HG03571 (cell line): ENCODE measurements around the gene FBXO10.
"Not testable (repeated sequence)": the region's sequence is repeated elsewhere in the genome, so short reads cannot be mapped to it uniquely, and the experiment has no call there.

Experiments used
- ATAC-seq: cut with Tn5 transposase; IDR thresholded peaks from one replicate; pipeline ENCODE4 v1.9.1; 2021; ENCODE audit not compliant: unreplicated experiment

The FBXO10 gene

DNA sequence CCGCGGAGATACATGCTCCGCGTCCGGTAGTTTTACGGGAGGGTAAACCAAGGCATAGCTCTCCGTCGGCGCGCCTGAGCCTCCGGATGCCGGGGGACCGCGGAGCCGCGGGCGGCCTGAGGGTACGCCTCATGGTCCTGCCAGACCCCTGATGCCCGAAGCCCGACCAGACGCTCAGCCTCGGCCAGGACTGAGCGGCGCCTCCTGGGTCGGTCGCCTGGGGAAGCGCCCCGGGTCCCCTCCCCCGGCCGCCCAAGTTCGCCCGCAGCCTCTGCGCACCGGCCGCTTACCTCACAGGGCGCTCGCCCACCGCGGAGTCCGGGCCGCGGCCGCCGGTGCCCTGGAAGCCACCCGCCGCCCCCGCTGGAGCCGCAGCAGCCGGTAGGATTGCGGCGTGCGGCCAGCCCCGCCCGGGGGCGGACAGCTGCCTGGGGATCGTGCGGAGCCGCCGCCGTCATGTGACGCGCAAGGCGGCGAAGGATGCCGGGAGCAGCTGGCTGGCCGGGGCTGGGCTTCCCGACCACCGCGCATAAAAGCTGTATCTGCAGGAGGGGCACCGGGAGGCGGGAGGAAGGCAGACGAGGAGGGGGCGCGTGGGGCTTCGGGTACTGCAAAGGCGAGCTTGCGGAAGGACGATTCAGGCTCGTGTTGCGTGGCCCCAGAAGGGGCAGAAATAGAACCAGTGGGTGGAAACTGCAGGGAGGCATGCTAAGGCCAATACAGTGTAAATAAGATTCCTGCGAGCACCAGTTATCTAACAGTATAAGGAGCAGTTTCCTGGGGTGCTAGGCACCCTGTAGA, at the start of gene FBXO10:
Gene FBXO10 (minus strand): TSS at position 460 of the 801 bp plus-strand sequence. CDS start 34,612 bp downstream, outside the sequence.
- ATAC-seq: peak; percentile 67

DNA sequence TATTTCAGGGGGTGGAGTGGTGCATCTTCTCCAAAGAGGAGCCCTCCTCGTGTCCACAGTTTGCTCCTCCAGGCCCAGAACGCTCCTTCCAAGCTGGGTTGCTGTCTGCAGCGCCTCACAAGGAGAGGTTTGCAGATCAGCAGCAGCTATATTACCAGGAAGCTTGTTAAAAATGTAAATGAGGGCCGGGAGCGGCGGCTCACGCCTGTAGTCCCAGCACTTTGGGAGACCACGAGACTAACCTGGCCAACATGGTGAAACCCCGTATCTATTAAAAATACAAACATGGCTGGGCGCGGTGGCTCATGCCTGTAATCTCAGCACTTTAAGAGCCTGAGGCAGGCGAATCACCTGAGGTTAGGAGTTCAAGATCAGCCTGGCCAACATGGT, 49.6 kb upstream of the FBXO10 start:
- no peak for ATAC-seq

DNA sequence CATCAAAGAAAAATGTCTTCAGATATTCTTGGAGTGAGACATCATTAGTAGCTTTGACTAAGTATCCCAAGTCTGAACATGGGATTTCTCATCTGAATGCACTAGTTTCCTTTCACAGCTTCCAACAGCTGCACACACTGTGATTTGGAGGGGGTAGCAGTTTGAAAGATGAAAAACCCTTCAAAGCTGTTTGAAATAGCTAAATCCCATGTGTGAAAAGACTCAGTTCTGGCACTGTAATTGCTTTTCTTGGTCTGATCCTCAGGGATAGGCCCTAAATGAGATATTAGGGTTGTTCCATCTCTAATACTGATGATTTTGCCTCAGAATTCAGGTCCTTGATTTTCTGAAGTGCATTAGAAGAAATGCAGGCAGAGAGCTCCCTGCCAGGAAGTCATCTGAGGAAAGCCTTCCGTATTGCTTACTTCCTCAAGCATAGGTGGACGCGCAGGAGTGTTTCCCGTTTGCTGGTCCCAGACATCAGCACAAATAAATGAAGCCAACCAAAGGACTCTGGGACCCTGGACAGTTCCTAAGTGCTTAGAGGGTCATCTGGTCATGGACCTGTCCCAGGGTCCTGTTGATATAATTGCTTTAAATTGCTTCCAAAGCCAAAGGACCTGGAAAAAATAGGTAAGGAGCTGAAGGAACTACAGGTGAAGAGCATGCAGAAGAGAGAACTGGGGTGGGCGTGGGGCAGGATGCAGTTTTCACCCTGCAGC, 49.0 kb upstream of the FBXO10 start:
- ATAC-seq: no peak

GRCh38 chr9:37624073-37624472, 47.9 kb upstream of the FBXO10 start:
- ATAC-seq: no peak

DNA sequence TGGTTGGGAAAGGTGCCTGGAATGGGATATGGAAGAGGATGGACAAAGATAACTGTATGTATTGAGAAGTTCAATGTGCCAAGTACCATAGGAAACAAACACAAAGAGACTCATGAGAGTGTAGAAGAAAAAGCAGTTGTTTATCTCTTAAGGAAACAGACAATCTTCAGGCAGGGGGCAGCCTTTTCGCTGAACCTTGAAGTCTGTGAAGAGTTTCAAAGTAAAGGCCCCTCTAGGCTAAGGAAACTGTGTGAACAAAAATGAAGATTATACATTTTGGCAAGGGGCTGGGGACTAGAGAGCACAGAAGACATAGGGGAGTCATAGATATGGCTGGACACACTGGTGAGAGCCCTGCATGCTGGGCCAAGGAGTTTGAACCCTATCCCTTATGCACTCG, 47.1 kb upstream of the FBXO10 start:
- ATAC-seq: no peak

- ATAC-seq: no peak
Observed at GRCh38 chr9:37622462-37622861, 46.3 kb upstream of the FBXO10 start.

DNA sequence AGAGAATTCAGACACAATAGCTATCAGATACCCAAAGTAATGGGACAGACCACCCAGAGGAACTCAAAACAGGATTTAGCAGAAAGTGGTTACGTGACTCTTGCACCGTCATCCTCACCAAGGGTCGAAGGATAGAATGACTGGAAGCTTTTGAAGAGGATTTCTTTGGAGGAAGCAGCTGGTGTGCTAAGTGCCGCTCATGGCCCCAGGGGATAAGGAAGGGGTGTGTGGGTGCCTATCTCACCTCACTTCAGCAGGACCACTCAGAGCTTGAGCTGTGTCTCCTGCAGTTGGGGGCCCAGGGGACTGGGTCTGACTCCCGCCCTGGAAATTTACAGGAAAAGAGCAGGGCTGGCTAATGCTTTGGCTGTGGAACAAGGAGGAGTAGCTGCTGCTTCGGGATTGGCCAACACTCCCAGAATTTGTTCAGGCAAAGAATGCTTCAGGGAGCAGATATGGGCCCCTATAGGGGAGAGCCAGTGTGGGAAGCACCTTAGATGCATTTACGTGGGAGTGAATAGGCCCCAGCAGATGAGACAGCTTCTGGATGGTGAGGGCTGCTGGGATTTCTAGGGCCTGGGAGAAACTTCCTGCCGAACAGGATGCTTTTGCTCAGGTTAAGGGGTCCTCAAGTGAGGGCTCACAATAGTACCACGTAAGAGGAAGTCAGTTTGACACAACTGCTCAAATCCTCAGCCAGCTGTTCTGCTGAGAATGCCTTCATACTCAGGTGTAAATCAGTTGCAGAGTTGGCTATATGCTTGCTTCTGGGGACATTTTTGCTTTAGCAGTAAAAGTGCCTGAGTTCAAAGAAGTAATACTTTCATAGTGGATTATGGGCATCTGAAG, 45.3 kb upstream of the FBXO10 start:
- ATAC-seq: no peak

GRCh38 chr9:37620396-37620795, 44.2 kb upstream of the FBXO10 start:
- ATAC-seq: no peak

DNA sequence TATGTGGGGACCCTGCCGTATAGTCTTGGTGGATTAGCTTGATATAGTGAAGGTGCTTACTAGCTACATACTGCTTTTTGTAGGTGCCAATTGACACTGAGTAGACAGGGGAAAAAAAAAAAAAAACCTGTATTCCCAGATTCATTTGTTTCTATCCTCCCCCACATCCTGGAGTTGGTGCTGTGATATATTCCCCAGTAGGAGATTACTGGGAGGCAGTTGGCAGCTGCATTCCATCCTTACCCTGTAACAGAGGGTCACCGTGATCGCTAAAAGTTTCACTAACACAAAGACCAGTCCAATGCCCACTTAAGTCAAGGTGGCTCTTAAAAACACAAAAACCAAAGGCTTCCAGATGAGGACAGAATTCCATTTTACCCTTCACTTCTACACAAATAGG, 43.6 kb upstream of the FBXO10 start:
- ATAC-seq: no peak

DNA sequence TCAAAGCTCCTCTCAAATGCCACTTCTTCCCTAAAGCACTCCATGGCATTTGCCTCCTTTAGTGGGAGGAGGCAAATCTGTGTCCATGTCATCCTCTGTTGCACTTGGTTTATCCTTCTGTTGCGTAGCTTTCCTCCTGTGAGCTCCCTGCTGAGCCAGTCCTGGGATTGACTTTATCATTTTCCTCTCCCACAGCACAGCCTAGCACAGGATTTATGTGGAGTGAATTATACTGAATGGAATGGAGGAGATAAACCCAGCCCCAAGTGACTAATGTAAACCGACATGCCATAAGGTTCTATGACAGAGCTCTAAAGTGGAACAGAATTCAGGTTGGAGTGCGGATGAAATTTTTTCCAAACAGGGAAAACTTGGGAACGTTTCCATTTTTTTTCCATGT, 42.6 kb upstream of the FBXO10 start:
- no peak for ATAC-seq

DNA sequence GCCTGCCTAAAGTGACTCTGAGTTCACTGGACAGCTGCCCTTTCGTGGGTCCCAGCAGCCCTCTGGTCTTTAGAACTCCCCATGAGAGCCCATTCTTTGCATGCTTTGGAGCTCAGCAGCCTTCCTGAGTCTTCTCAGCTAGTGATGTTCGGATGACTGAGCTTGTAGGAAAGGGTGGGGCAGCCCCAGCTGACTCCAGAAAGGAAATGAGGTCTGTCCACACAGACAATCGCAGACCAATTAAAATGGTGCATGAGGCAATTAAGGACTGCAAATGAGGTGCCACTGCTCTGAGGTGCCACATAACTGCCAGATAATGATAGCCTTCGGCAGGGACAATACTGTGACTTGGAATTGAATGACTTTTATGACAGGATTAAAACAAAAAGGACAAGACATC, 41.7 kb upstream of the FBXO10 start:
- no peak for ATAC-seq

DNA sequence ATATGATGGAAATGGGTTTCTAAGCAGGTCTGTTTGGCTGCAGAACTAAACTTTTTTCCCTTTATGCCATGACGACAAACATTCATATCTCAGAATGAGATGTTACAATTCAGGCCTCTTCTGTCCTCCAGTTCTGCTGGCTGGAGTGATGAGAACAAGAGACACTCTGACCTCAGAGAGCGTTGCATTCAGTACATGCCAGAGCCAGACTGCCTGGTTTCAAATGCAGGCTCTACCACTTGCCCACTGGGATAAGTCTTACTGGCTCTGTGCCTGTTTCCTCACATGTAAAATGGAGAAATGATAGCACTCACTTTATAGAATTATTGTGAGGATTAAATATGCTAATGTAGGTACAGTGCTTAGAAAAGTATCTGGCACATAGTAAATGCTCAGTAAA, 41.0 kb upstream of the FBXO10 start:
- no peak for ATAC-seq

DNA sequence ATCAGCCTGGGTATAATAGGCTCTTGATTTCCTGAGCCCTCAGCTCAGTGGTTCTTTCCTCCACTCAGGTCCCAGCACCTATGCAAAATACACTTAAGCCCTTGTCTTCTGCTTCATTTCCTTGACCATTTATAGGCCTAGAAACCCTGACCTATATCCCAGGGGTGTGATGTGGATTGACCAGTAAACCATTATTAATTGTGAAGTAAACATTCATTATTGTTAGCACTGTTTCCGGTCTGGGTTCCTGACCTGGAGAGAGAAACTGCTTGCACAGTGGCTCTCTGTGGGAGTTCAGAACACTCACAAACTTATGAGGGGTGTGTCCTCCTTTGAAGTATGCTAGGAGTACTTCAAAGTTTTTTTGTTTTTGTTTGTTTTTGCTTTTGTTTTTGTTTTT, 35.8 kb upstream of the FBXO10 start:
- ATAC-seq: no peak

- ATAC-seq: no peak
Observed at GRCh38 chr9:37611014-37611413, 34.8 kb upstream of the FBXO10 start.

DNA sequence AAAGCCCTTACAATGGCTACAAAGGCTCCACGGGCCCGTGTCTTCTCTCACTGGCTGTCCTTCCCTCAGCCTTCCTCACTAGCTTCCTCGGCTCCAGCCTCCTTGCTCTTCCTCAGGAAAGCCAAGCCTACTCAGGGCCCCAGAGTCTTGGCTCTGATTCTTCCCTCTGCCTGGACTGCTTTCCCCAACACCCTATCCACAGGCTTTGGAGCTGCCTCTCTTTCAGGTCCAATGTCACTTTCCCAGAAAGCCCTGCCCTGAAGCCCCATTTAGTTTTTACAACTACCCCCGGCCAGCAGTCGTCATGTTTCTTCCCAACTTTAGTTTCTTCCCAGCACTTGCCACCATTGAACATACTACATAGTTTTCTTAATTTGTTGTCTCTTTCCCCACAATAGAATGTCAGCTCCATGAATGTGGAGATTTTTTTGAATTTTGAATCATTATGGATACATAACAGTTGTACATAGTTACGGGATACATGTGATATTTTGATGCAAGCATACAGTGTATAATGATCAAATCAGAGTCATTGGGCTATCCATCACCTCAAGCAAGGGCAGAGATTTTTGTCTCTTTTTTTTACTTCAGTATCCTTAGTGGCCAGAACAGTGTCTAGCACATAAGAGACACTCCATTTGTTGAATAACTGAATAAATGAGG, 33.7 kb upstream of the FBXO10 start:
- ATAC-seq: no peak

DNA sequence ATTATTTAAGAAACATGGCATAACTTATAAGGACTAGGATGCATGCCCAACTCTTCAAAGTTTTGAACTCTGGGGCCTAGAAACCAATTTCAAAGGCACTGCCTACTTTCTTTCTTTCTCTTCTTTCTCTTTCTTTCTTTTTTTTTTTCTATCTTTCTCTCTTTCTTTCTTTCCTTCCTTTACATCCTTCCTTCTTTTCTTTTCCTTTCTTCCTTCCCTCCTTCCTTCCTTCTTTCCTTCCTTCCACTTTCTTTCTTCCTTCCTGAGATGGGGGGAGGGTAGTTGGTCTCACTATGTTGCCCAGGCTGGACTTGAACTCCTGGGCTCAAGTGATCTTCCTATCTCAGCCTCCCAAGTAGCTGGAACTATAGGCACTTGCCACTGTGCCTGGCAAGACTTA, 32.1 kb upstream of the FBXO10 start:
- no peak for ATAC-seq

DNA sequence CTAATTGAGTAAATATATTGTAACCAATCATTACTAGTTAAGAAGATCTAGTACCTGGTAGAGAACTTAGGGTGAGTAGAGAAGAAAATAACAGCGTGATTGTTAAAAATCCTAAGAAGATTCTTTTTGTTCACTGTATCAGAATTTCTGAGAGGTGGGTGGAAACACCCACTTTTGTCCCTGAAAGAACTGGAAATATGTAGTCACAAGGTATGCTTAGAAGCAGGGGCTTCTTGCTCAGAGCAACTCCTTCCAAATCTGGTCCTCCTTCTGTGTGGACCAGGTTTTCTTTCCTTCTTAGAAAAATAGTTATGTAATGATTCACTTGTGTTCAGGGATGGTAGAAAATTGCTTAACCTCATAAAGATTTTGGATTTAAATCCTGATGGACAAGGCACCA, 28.1 kb upstream of the FBXO10 start:
- ATAC-seq: no peak

GRCh38 chr9:37602817-37603216, 26.6 kb upstream of the FBXO10 start:
- ATAC-seq: no peak

DNA sequence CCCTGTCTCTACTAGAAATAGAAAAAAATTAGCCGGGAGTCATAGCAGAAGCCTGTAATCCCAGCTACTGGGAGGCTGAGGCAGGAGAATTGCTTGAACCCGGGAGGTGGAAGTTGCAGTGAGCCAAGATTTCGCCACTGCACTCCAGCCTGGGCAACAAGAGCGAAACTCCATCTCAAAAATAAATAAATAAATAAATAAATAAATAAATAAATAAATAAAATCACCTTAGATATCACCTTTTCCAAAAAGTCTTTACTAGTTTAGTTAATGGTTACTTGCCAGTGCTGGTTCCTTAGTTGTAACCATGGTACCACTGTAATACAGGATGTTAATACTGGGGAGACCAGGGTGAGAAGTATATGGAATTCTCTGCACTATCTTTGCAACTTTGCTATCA, 25.9 kb upstream of the FBXO10 start:
- ATAC-seq: not testable (repeated sequence)

- no peak for ATAC-seq
Observed at GRCh38 chr9:37596504-37596903, 20.3 kb upstream of the FBXO10 start.

DNA sequence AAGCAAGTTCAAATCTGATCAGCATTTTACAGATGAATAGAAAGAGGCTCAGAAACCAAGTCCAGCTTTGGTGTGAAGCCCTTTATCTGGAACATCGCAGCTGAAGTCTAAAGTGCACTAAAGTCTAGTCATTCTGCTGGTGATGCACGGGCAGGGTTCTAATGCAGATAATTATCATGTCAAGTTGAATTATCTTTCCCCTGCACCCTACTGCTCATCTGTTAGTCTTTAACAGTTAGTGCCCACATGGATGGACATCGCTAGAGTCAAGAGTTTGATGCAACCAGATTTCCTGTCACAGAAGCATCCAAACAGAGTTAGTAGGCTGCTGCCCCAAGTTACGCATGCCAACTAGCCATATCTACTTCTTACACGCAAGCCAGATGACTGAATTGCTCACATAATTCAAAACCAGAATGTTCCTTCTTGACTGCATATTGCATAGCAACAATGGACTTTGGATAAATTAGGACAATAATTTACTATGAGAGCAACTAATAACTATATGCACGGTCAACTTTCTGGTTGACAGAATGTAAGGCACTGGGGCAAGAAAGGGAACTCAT, 17.8 kb upstream of the FBXO10 start:
- no peak for ATAC-seq
